ENCODE results near the gene IGFBP7.

IGFBP7 gene

GRCh38 chr4:57039345-57039744 is 70.8 kb downstream of the IGFBP7 start:
- in situ Hi-C loops (cut with MboI; ENCODE audit: low pct_unique_long_range_greater_than_20kb, low sequenced_read_pairs, unreplicated experiment) = no loop called here
- no peak for TF ChIP-seq CTCF (IDR thresholded peaks at IDR 0.05; ENCODE audit: extremely low read depth, insufficient read depth, missing control alignments)
- DNase-seq (ENCODE audit: low spot score) = no peak

GRCh38 chr4:57037982-57038604 is 72.1 kb downstream of the IGFBP7 start:
- in situ Hi-C loops (cut with MboI; ENCODE audit: low pct_unique_long_range_greater_than_20kb, low sequenced_read_pairs, unreplicated experiment) = no loop called here

GRCh38 chr4:57034520-57034919 is 75.7 kb downstream of the IGFBP7 start:
- TF ChIP-seq CTCF (IDR thresholded peaks at IDR 0.05; ENCODE audit: extremely low read depth, insufficient read depth, missing control alignments) = no peak
- no peak for DNase-seq (ENCODE audit: low spot score)
- in situ Hi-C loops (cut with MboI; ENCODE audit: low pct_unique_long_range_greater_than_20kb, low sequenced_read_pairs, unreplicated experiment) = no loop called here

More at GRCh38 chr4:57037982-57038604, 72.1 kb downstream of the IGFBP7 start:
- TF ChIP-seq CTCF (IDR thresholded peaks at IDR 0.05; ENCODE audit: extremely low read depth, insufficient read depth, missing control alignments) = peak; percentile 83
- peak; percentile 22 for DNase-seq (ENCODE audit: low spot score)

DNA sequence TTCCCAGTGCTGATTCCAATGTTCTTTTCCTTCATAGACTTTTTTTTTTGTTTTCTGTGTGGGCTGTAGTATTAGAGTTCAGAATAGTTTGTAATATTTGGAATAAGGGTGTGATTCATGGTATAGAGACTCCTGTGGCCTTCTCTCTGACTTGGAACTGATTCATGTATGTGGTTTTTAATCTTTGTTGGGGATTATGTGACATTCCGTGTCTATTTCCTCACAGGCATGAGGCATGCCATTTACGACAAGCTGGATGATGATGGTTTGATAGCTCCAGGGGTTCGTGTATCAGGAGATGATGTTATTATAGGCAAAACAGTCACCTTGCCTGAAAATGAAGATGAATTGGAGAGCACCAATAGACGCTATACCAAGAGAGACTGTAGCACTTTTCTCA is 87.1 kb downstream of the IGFBP7 start:
- in situ Hi-C loops (cut with MboI; ENCODE audit: low pct_unique_long_range_greater_than_20kb, low sequenced_read_pairs, unreplicated experiment) = no loop called here
- DNase-seq (ENCODE audit: low spot score) = no peak
- TF ChIP-seq CTCF (IDR thresholded peaks at IDR 0.05; ENCODE audit: extremely low read depth, insufficient read depth, missing control alignments) = no peak

- no peak for DNase-seq (ENCODE audit: low spot score)
- in situ Hi-C loops (cut with MboI; ENCODE audit: low pct_unique_long_range_greater_than_20kb, low sequenced_read_pairs, unreplicated experiment) = no loop called here
- TF ChIP-seq CTCF (IDR thresholded peaks at IDR 0.05; ENCODE audit: extremely low read depth, insufficient read depth, missing control alignments) = no peak
Measured at GRCh38 chr4:57020467-57021101, 89.6 kb downstream of the IGFBP7 start.

- in situ Hi-C loops (cut with MboI; ENCODE audit: low pct_unique_long_range_greater_than_20kb, low sequenced_read_pairs, unreplicated experiment) = no loop called here
- TF ChIP-seq CTCF (IDR thresholded peaks at IDR 0.05; ENCODE audit: extremely low read depth, insufficient read depth, missing control alignments) = no peak
- DNase-seq (ENCODE audit: low spot score) = no peak
Measured at GRCh38 chr4:57018980-57019379, 91.2 kb downstream of the IGFBP7 start.
